K562 (cell line): Measurements from ENCODE around the gene TRIM34. TPM values are rescaled to one million over a fixed set of nuclear protein-coding genes. Genes with fewer than 3 reads are reported as not detected.

Source experiments
- FOXK2 ChIP-seq, 2 experiments: fragments of 450-650 bp; IDR thresholded peaks in 1 of 2; conservative IDR thresholded peaks in 1 of 2; 2 replicates each; pipeline ENCODE4 v1.6.1; 2016; ENCODE audit warnings: low read depth in 2 of 2, mild to moderate bottlenecking in 1 of 2
- HBP1 ChIP-seq: fragments of 450-650 bp; formaldehyde crosslinking; IDR thresholded peaks from 2 replicates; pipeline ENCODE4 v1.4.0; 2022; ENCODE audit warnings: missing genetic modification characterization
- MAZ ChIP-seq, 2 experiments: fragments of 450-650 bp in 1 of 2; sonication (generic) in 1 of 2; formaldehyde crosslinking; IDR thresholded peaks in 1 of 2; conservative IDR thresholded peaks in 1 of 2; 2 replicates each; pipeline versions ENCODE4 v1.4.0 to v1.5.0; 2020; ENCODE audit warnings: mild to moderate bottlenecking in 1 of 2, missing genetic modification reagents in 1 of 2
- PKNOX1 ChIP-seq: fragments of 450-650 bp; IDR thresholded peaks from 2 replicates; pipeline ENCODE4 v1.6.1; 2016
- ZNF140 ChIP-seq: fragments of 250-450 bp; sonication (Bioruptor Pico); IDR thresholded peaks from 2 replicates; pipeline ENCODE4 v1.8.0; 2021; ENCODE audit warnings: moderate library complexity, mild to moderate bottlenecking, inconsistent platforms
- ZNF184 ChIP-seq: sonication (generic); formaldehyde crosslinking; IDR thresholded peaks from 2 replicates; pipeline ENCODE4 v1.5.0; 2020; ENCODE audit warnings: missing genetic modification reagents
- ZSCAN32 ChIP-seq: fragments of 450-650 bp; formaldehyde crosslinking; IDR thresholded peaks from 2 replicates; pipeline ENCODE4 v1.4.0; 2020; ENCODE audit warnings: mild to moderate bottlenecking, moderate library complexity
- polyA plus RNA-seq, 8 experiments: library from polyadenylated mRNA; depleted of rRNA in 4 of 8; stranded (reverse) in 5 of 8; unstranded in 3 of 8; fragments of >200 nt; fragmentation: Nextera tagmentation in 2 of 8; fragmentation: Illumina TruSeq in 1 of 8; extraction: Ambion mirVana in 2 of 8; extraction: Trizol in 1 of 8; gene quantifications; 2 replicates each; pipeline versions ENCODE4 v1.2.1 to v1.2.3, GENCODE V29; 2011 to 2014; ENCODE audit warnings: inconsistent platforms in 1 of 8, missing spikeins in 1 of 8
- total RNA-seq, 7 experiments: library from RNA; depleted of rRNA in 6 of 7; stranded (reverse); fragments of >200 nt in 6 of 7; fragmentation: Illumina TruSeq in 2 of 7; extraction: Trizol in 2 of 7; gene quantifications; 2 replicates each; pipeline versions ENCODE4 v1.2.1 to v1.2.3, GENCODE V29; 2011 to 2021; ENCODE audit warnings: low replicate concordance in 1 of 7

Gene TRIM34
- total and polyA plus RNA-seq, 9 of the 15 experiments (the other 6 are each of a cell fraction or from before 2014, with no cell fraction given), result 0.31 to 2.9 (median 1.3) TPM

DNA sequence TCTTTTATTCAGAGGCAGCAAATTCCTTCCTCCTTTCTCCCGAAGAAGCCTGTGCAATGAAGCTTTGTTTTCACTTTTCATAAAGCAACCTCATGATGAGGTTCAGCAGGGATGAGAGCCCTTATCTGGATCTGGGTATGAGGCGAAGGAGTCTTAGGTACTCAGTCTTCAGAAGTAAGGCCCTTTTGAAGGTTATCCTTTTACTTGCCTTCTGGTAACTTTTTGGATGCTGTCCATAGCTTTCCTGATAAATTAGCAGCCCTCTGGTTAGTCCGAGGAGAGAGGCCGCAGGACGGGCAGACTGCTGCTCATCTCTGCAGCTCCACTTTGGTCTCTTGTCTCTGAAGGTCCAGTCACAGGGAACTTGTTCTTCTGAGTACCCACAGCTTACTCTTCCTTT lies 65.9 kb downstream of the TRIM34 start (continued):
- TF ChIP-seq PKNOX1, result no peak
- no peak for TF ChIP-seq HBP1 (CRISPR knock-in tag)
- TF ChIP-seq MAZ (CRISPR knock-in tag; conservative IDR thresholded peaks at IDR 0.05 in 1 of 2, IDR thresholded peaks at IDR 0.05 in 1 of 2), result 0 out of 4 replicates have a peak, but pooled peaks of 1 of the 2 experiments have one; percentile 12
- TF ChIP-seq FOXK2 (conservative IDR thresholded peaks at IDR 0.05 in 1 of 2, IDR thresholded peaks at IDR 0.05 in 1 of 2; ENCODE audit: low read depth in 2 of 2), result 0 out of 4 replicates have a peak, but pooled peaks of 1 of the 2 experiments have one; percentile 14
- no peak for TF ChIP-seq ZNF184 (CRISPR knock-in tag)
- TF ChIP-seq ZNF140 (CRISPR knock-in tag), result no peak
- TF ChIP-seq ZSCAN32 (CRISPR knock-in tag), result no peak
